GM18502 (cell line): ENCODE measurements around the gene CFAP54.
"Not testable (repeated sequence)": the region's sequence is repeated elsewhere in the genome, so short reads cannot be mapped to it uniquely, and the experiment has no call there.

Experiments
- ATAC-seq: cut with Tn5 transposase; IDR thresholded peaks from one replicate; pipeline ENCODE4 v1.9.1; 2021; ENCODE audit warnings: mild to moderate bottlenecking; ENCODE audit not compliant: unreplicated experiment, poor library complexity

Gene CFAP54

DNA sequence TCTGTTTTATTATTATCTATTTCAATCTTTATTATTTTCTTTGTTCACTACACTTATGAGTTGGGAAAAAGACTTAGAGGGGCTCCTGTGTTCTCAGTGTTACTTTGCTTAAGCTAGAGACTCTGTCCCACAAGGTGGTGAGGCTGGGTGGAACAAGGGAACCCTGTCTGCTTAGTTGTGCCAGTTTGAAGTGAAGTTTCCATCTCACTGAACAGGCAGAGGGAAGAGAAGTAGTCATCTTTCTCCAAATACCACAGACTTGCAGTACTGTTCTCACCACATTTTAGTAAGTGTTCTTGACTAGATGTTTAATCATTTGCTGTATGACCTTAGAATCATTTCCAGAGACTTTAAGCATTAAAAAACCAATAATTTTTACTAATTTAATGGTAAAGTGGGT lies 222.0 kb downstream of the CFAP54 start:
- no peak for ATAC-seq

DNA sequence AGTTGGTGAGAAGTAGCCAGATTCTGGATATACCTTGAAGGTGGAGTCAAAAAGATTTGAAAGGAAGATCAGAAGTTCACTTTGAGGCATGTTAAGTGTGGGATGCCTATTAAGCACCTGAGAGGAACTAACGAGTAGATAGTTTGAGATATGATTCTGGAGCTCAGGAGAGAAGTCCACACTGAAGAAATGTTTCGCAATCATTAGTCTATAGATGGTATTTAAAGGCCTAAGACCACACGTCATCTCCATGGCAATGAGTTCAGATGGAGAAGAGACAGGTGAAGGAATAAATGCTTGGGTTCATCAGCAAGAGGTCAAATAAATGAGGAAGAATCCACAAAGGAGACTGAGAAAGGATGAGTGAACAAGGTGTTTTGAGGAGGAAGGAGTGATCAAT lies 224.8 kb downstream of the CFAP54 start:
- ATAC-seq = no peak

DNA sequence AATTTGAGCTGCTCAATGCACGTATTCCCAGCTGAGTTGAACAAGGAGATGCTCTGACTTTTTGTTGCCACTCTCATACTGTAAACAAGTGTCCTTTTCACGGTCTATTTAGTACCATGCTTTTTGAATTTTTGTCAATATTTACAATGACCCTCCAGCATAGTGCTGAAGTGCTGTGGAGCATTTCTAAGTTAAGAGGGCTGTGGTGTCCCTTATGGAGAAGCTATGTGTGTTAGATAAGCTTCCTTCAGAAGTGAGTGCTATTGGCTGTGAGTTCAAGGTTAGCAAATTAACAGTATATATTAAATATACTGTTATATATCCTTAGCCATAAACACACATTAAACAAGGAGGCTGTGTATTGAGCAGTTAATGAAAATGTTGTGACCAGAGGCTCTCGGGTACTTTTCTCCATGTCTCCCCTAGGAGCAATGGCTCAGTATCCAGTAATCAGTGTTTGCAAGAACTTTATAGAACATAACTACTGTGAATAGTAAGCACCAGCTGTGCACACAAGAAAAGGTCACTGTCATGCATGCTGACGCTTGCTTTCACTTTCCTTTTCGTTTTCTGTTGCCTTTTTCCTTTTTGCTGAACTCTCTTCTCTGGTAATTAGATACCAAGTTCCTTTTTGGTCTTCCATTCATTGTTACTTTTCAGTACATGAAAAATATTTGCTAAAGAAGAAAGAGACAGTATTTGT lies 230.4 kb downstream of the CFAP54 start:
- ATAC-seq = peak; percentile 93

DNA sequence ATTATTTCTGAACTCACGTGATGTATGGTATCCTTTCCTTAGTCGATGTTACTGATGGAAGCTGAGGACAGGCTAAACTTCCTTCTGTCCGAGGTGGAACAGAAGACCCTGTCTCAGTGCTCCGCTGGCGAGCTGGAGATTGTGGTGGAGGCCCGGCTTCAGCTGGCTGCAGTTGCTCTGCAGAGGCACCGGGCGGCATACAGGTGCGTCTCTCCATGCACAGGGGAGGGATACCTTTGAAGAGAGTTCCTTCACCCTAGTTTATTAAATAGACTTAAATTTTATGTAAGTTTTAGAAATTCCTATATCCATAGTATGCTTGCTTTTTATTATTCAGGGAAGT lies 231.0 kb downstream of the CFAP54 start:
- peak; percentile 84 for ATAC-seq

DNA sequence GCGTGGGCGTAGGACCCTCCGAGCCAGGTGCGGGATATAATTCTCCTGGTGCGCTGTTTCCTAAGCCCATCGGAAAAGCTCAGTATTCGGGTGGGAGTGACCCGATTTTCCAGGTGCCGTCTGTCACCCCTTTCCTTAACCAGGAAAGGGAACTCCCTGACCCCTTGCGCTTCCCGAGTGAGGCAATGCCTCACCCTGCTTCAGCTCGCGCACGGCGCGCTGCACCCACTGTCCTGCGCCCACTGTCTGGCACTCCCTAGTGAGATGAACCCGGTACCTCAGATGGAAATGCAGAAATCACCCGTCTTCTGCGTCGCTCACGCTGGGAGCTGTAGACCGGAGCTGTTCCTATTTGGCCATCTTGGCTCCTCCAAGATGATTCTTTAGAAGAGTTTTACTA lies 240.1 kb downstream of the CFAP54 start:
- not testable (repeated sequence) for ATAC-seq

DNA sequence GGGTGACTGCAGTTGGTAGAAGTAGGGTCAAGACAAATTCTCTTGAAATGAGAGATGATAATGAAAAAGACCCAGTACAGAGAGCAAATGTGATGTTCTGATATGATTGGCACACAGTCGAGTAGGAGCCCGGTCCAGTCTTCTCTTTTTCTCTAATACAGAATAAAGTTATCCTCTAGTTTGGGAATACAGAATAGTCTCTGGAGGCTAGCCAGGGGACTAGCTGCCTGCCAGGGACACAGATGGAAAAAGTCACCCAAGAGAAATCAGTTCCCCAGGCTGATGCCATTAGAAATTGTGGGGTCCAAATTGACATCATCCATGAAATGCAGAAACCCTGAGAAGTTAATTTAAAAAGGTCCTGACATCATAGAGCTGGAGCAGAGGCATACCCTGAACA lies 240.5 kb downstream of the CFAP54 start:
- ATAC-seq = no peak

DNA sequence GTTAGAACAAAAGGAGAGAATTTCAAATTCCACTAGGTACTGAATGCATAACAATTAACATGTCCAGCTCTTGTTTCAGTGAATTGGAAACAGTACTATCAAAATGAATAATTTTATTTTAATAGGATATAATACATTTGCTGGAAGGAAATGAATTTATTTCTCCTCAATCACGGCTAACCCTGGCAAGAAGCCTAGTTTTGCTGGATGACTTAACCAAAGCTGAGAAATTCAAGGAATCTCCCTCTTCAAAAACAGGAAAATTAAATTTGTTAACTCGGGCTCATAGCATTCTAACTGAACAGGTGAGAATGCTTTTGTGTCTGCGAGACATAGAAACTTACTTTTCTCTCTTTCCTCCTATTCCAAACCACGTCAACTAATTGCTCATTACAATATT lies 254.2 kb downstream of the CFAP54 start:
- no peak for ATAC-seq

DNA sequence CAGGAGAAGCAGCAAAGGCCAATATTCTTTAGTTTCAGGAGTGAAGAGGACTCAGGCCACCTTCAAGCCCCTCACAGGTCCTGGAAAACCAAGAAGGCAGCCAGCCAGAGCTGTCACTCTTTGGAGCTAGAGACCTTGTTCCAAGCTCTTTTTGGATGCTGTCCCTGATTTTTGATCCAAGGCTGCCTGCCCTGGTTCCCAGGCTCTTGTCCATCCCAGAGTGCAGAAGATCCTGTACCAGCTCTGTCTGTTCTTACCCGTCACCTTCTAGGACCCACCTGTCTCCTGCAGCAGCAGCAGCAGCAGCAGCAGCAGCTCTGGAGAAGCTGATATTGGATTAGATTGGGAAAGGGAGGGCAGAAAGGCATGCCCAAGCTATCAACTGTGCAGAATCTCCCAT lies 260.6 kb downstream of the CFAP54 start:
- no peak for ATAC-seq

DNA sequence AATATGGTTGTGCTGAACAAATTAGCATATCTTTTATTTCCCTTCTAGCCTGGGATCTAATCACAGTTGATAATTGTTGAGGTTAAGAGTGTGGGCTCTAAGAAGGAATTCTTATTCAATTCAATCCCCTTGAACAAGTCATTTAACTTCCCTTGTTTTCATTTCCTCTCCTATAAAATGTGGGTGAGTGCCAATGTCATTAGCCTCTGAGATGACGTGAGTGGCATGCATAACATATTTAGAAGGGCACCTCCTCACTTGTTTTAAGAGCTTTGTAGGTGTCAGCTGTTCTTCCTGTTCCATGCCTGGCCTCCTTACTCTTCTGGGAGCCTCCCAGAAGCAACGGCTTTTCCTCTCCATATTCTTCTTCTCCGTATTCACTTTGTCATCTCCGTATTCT lies 262.2 kb downstream of the CFAP54 start:
- no peak for ATAC-seq

DNA sequence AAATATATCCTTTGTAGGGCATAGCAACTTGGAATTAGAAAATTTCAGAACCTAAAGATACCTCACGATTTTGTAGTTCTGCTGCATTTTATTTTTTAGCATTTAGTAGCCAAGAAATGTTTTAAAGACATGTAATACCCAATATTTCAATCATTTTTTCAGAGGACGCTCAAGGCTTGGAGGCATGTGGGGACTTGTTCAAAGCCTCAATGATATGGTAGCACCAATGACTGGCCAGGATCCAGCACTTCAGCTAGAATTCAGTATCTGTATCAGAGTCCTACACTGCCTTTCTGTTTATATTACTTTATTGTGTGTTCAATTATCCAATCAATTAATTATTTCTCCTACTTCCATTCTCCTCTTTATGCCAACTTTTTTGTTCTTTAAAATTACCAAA lies 262.8 kb downstream of the CFAP54 start:
- ATAC-seq = no peak

DNA sequence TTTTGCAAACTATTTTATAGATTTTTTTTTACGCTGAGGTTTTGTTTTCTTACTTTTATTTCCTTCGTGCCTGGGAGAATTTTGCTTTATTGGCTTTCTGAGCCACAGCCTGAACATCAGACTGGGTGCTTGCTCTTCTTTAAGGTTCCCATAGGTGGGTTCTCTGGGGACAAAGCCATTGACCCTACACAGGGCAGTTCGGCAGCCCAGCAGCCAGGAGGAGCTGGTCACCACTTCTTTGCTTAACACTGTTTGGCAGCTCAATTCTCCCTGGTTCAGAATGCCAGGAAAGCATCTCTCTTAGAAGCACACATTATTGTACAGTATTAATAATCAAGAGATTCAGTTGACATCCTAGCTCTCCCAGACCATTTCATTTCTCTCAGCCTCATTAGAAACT lies 276.9 kb downstream of the CFAP54 start:
- no peak for ATAC-seq

DNA sequence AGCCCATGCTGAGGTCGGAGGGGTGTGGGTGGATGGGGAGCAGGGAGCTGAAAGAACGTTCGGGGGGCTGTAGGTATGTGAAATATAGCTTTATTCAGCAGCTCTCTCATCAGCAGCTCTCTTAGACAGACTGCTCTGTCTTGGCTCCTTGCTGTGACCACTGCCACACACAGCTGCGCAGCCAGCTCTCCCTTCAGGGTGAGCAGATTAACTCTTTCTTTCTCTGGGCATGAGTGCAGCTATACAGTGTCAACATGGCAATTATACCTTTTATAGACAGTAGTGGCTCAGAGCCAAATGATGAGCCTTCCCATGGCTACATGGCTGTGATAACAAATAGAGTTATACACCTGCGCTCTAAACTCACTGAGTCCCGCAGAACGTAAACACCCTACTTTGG lies 280.0 kb downstream of the CFAP54 start:
- ATAC-seq = no peak

DNA sequence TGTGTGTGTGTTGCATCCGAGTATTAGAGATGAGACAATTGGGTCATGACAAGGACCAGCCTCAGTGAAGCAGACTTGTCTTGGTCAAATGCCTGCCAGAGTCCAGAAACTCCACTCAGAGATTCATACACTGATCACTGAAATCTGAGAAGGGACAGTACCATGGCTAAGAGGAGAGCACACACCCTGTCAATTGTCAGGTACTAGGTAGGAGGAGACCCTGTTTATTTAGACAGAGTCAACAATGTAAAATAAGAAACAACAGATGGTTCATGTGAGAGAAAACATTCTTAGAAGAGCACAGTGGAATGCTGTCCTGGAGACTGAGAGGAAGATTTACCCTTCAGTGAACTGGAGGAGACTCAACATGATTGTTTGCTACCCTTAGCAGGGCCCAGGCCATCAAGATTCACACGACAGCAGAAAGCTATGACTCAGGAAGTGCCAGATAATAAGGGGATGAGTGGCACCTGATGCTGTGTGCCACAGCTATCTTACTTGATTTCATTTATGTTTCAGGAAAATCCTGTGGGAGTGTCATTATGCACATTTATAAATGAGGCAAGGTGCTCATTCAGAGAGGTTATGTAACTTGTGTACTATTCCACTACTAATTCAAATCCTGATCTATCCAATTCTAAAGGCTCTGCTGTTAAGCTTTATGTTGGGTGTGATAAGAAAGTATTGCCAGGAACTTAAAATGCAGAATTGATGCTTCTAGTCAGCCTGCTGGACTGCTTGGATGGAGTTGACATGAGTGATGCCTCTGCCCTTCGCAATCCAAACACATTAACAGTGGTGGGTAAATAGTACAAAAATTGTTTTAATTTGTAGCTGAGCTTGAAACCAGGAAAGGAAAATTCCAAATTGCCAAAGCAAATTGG lies 281.1 kb downstream of the CFAP54 start:
- ATAC-seq = no peak

DNA sequence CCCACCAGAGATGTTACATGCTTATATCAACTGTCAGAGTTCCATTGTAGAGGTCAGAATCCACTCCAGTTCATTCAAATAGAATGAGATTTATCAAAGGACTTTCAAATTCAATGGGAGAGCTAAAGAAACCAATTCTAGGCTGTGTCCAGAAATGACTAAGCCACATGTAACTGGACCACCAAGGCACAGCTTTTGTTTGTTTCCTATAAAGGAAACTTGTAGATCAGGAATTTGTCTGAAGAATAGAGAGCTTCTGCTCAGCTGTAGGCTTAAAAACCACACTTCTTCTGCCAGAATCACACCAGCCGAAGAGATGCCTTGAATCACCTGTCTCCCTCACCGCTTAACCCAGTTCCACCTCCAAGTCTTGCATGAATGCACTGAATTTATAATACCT lies 283.7 kb downstream of the CFAP54 start:
- ATAC-seq = no peak

DNA sequence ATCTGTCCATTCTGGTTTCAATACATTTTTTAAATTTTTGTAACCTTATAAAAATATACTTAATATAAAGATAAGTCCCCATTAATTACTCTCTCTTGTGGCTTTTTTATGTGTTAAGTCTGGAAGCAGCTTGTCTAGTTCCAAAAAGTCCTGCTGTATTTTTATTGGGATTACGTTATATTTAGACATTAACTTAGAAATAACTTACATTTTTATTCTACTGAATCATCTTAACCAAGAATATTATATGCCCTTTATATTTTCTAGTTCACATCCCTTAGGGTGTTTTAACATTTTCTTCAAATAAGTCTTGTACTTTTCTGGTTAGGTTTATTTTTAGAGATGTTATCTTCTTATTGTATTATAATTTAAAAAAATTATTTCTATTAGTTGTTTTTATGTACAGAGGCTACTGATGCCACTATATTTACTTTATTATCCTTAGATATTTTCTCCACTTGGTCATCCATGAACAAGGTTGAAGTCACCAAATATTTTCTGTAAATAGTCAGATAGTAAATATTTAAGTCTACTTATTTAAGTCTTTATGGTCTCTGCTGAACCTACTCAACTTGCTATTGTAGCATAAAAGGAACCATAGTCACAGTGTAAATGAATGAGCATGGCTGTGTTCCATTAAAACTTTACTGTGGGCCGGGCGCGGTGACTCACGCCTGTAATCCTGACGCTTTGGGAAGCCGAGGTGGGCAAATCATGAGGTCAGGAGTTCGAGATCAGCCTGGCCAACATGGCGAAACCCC lies 285.3 kb downstream of the CFAP54 start:
- ATAC-seq = no peak

DNA sequence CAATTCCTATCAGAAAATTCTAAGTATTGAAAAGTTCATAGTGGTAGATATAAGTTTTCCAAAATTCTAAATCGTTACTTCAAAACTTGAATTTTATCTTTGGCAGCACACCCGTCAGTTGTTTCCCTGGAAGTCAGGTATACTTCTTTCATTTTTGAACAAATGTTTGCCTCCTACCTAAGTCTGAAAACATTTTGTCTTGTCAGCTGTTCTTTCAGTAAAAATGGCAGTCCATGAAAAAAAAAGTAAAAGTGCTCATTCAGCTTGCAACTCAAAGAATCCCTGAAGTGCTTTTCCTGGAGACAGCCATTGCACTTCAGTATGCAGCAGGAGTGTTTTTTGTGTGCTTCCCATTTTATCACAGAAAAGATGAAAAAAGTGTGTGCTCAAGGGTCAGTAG lies 287.5 kb downstream of the CFAP54 start:
- ATAC-seq = no peak

DNA sequence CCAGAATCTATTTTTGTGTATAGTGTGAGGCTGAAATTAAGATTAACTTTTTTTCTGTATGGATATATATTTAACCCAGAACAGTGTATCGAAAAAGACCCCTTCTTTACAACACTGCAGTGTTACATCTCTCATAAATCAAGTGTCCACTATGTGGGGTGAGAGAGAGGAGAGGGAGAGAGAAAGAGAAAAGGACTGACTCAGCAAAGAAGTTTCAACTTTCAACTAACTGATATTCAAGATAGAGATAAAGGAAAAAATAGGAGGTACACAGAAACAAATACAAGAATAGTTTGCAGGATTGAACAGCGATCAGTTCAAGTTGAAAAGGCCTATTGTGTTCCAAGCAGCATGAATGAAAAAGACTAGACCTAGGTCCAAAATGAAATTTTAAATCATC lies 291.0 kb downstream of the CFAP54 start:
- no peak for ATAC-seq

DNA sequence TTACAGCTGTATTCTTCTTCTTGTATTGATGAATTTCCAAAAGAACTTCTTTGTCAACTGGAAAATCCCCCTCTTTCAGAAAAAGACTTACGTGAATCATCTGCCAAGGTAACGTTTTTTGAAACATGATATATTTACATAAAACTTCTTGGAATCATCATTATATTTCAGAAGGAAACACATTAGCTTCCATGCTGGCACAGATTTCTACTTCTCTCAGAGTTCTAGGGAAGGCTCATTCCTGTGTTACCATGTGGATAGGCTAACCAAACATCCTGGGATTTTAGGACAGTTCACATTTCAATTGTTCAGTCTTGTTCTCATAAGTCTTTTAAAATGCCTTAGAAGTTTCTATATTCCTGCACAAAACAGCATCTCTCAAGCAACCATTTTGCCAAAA lies 297.4 kb downstream of the CFAP54 start:
- no peak for ATAC-seq

DNA sequence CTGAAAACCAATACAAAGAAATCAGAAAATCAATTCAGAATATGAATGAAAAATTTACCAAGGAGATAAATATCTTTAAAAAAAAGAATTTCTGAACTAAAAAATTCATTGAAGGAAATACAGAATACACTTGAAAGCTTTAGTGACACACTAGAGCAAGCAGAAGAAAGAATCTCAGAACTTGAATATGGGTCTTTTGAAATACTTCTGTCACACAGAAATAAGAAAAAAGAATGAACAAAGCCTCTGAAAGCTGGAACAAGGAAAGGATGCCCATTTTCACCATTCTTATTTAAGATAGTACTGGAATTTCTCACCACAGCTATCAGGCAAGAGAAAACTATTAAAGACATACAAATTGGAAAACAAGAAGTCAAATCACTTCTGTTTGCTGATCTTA lies 314.6 kb downstream of the CFAP54 start:
- ATAC-seq = no peak

DNA sequence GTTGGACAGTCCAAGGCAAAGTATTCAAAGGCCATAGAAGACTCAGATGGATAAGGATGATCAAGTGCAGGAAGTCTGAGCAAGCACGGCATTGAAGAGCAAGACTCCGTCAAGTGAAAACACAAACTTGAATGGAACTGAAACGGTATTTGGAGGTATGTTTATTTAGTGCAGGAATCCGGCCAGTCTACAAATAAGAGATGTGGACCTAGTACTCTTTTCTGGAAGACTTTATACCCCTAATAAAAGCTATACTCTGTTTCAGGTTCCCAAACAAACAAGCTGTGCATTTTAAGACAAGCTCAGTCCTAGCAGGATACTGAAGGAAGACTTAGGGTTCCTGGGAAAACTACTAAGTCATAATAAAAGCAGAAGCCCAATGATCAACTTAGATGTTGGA lies 316.9 kb downstream of the CFAP54 start:
- ATAC-seq = no peak

DNA sequence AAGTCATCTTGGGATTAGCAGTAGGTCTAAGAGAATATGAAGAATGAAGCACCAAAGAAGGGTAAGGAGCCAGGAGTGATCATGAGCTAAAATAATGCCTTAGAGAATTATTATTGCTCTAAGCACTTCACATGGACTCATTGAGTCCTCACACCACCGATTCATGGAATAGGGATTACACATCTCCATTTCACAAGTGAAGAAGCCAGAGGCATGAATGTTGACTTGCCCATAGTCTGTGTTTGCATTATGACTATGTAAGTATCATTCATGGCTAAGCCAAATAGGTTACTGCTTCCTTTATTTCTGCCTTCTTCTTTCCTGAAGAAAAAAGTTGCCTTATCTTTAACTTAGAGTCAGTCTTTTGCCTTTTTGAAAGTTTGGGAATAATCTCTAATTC lies 318.4 kb downstream of the CFAP54 start:
- no peak for ATAC-seq
